Activated CD4-positive, CD25-positive, alpha-beta regulatory T cell treated with anti-CD3 and anti-CD28 coated beads, Interleukin-2, amount 50 U/mL, for 24 hours (primary cell): ENCODE measurements around the gene CYTL1.
"Not testable (repeated sequence)": the region's sequence is repeated elsewhere in the genome, so short reads cannot be mapped to it uniquely, and the experiment has no call there.

ENCODE experiments used
- ATAC-seq, 2 donors: fragments of 150-1000 bp; cut with Tn5 transposase; one replicate each; pipeline ENCODE4 v1.10.0; 2021; ENCODE audit warnings: mild to moderate bottlenecking in 1 of 2, moderate library complexity in 1 of 2

CYTL1 gene

DNA sequence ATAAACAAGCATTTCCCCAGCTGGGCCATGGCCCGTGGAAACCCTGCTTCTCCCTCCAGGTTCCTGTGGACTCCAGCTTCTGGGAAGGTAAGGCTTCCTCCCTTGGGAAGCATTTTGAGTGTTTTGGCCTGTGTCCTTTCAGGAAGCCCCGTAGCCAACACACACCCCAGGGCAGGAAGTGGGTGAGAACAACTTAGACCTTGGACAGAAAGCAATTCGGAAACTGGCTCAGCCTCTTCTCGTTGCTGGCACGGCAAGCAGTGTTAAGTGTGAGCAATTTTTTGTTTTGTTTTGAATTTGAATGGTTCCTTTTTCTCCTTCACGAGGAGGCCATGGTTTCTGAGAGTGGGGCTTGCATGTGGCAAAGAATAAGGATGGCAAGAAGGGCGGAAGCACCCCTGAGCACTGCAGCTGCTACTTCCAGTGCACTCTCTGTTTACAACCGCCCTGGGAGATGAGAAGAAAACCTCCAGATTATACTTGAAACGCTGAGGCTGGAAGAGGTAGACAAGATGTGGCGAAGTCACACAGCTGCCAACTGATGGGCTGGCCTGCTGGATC lies 14.1 kb upstream of the CYTL1 start:
- no peak for ATAC-seq

DNA sequence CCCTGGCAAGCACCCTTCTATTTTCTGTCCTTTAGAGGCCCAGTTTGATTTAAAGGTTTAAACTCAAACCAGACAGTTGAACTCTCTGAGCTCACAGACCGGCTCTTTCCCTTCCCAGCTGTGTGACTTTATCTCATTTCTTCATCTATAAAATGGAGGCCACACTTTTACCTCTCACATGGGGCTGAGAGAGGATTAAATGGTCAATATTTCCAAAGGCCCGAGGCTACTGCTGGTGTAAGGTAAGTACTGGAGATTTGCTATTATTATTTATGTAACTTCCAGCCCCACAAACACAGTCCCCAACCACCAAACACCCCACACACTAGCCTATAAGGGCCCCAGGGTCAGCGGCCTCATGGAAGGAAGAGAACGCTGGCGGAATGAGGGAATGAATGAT lies 13.6 kb upstream of the CYTL1 start:
- ATAC-seq: no peak

DNA sequence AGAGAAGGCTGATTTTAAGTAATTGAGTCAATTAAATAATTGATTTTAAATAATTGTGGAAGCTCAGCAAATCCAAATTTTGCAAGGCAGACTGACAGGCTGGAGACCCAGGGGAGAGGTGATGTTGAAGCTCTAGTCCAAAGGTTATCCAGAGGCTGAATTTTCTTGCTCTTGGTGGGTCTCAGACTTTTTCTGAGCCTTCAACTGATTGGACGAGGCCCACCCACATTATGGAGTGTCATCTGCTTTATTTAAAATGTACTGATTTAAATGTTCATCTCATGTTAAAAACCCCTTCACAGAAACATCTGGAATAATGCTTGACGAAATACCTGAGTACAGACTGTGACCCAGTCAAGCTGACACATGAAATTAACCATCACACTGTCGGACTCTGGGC lies 11.7 kb upstream of the CYTL1 start:
- no peak for ATAC-seq

DNA sequence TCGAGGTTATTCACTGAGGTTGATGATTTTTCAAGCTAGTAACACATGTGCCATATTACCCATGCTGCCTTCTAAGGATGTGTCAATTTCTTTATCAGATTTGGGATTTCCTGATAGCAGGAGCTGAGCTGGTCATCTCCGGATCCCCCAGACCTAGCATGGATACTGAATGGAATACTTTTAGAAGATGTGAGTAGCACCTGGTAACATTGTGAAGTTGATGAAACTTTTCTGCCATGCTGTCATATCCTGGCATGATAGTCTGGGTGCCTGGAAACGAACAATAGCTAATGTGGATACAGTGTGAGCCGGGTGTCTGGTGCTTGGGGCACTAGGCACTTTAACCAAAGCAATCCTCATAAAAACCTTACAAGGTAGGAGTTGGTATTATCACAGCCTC lies 11.0 kb upstream of the CYTL1 start:
- ATAC-seq: no peak

DNA sequence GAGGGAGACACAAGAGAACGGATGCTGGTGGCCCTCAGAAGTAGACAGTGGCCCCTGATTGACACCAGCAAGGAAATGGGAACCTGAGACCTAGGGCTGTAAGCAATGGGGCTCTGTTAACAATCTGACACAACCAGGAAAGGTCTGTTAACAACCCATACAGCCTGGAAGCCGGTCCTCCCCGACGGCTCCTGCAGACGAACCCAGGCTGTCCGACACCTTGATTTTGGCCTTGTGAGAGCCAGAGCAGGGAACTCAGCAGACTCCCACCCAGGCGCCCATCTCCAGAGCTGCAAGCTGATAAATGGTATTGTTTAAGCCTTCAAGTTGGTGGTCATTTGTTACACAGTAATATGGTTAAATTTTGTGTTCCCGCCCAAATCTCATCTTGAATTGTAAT lies 10.2 kb upstream of the CYTL1 start:
- no peak for ATAC-seq

DNA sequence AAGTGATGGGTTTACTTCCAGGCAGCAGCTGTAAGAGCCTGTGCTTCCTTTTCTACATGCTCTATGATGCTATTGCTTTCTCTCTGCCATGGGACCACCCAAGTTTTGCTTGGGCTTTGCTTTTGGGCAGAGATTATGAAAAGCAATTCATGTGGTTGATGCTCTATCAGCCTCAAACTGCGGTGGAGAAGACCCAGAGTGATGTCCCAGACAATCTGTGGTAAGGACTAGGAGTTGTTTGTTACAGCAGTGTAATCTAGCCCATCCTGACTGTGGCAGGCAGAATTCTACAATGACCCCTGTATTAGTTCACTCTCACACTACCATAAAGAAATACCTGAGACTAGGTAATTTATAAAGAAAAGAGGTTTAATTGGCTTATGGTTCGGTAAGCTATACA lies 9.2 kb upstream of the CYTL1 start:
- ATAC-seq: no peak

DNA sequence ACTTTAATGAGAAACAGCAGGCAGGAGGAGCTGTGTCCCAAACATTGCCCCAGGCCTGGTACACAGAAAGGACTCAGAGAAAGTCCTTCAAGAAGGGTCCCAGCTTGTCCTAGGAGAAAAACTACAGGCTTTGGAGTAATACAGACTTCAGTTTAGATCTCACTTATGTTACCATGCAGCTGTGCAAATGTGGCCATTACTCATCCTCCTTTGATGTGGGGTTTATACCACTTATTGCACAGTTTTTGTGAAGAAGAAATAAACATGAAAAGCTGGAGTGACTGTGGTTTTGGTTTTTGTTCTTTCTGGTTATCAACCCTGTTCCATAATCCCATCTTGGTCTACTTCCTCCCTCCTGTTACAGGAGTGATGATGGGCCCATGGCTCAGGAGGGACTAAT lies 8.1 kb upstream of the CYTL1 start:
- ATAC-seq: no peak

DNA sequence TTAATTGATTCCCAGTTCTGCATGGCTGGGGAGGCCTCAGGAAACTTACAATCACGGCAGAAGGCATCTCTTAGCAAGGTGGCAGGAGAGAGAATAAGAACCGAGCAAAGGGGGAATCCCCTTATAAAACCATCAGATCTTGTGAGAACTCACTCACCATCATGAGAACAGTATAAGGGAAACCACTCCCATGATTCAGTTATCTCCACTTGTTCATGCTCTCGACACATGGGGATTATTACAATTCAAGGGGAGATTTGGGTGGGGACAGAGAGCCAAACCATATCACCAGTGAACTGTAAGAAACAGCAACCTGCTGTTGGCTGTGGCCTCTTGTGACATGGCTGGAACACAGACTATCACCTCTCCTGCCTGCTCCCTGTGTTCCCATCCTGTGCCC lies 7.1 kb upstream of the CYTL1 start:
- no peak for ATAC-seq

DNA sequence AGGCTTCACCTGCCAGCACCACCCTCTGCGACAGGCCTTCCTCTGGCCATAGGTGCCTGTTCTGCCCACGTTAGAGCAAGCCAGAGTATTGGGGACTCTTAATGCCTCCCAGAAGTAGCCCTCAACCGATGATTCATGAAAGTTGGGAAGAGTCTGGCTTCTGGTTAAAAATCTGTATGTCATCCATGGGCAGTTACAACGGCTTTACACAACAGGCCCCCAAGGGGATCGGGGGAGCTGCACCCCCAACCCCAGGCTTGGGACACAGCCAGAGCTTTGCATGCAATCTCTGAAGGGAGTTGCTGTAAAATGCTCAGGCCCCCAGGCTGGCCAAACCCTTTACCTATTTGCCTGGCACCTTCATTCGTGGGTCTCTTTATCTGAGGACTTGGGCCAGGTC lies 5.4 kb upstream of the CYTL1 start:
- ATAC-seq: no peak

DNA sequence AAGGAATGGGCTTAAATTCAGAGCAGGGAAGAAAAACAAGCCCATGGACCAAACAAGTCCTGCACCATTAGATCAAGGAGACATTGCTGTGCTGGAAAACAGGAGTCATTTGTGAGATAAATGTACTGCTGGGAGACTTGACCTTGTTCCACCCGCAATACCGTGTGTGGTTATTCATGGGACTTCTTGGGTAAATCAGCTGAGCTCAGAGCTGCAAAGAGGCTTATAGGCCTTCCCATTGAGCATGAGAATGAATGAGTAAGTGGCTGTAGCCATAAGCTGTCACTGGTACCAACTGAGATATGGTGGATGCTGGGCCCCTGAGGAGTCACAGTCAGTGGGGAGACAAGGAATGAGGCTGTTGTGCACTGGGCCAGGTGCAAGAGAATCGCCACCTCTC lies 2.3 kb upstream of the CYTL1 start:
- ATAC-seq: no peak

DNA sequence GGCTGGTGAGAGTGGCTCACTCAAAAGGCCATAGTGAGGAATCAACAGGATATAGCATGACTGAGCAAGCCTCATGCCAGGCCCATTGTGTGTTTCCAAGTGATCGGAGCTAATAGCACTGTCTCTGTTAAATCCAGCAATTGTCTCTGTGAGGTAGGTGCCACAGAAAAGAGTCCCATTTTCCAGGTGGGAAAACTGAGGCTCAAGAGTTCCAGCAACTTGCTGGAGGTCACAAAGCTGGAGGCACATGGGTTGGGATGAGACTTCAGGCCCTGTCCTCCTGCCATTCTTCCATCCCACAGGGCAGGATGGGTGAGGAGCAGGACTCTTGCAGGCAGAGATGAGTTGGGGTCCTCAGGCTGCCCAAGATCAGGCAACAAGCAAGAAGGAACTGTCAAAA lies 1.1 kb upstream of the CYTL1 start:
- ATAC-seq: no peak

DNA sequence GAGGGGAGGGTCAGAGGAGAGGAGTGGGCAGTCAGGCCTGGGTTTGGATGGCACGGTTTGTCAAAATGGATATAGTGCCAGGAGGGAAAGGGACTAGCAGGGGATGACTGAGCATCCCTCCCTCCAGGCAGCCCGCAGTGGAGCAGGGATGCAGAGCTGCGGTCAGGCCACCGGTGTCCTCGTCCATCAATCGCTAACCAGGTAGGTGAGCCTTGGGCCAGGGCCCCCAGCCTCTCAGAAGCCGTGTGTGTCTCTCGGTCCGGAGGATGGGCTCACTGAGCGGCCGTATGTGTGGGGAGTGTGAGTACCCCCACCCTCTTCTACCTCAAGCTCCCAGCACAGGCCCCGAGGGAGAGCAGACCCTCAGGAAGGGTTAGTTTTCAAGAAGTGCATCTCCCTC lies 538 bp upstream of the CYTL1 start:
- no peak for ATAC-seq

DNA sequence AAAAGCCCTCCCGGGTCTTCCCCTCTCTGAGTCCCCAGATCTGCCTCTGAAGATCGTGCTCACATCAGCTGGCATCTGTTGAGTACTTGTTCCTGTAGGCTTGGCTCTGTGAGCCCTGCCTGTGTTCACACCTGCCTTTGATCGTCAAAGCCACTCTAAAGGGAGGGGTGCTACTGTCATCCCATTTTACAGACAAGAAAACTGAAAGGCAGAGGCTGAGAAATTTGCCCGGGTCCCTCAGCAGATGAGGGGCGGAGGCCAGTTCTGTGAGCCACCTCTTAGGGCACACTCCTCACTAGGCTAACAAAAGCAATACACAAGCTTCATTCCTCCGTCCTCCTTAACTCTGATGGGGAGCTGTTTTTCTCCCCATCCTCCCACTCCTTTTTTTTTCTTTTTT lies 655 bp downstream of the CYTL1 start:
- no peak for ATAC-seq

DNA sequence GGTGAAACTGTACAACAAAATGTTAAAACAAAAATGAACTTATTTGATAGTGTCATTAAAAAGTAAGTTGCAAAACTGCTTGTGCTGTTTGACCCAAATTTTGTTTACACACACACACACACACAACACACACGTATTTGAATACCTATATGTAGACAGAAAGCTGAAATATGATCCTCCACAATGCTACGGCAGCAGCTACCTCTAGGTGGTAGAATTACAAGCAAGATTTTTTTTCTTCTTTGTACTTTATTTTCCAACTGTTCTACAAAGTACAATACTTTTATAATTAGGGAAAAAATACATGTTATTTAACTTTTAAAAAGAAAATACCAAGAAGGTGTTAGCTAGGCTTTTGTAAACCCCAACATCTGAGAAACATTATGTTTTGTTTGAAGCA lies 1.2 kb downstream of the CYTL1 start:
- no peak for ATAC-seq

DNA sequence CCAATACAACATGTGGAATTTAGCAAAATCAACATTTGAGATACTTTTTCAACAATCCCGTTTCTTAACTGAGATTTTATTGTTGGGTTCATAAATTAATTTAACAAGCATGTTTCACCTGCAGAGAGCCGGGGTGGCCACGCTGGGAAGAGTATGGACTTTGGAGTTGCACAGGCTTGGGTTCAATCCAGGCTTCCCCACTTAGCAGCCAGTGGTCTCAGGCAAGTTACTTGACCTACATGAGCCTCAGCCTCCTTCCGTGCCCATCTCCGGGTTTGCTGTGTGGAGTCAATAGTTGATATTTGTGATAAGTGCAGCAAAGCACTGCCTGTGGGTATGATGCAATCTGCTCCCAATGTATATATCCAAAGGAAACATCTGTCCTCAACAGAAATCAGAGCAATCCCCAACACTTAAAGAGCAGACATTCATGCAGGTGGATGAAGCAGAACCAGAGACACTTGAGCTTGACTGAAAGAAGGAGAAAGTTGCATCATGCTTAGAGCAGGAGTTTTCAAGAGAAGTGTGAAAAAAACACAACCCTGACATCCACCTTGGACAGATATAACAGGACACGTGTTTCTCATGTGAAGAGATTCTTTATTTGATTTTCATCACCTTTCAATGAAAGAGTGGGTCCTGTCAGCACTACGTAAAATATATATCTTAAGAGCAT lies 5.1 kb downstream of the CYTL1 start:
- ATAC-seq: no peak

DNA sequence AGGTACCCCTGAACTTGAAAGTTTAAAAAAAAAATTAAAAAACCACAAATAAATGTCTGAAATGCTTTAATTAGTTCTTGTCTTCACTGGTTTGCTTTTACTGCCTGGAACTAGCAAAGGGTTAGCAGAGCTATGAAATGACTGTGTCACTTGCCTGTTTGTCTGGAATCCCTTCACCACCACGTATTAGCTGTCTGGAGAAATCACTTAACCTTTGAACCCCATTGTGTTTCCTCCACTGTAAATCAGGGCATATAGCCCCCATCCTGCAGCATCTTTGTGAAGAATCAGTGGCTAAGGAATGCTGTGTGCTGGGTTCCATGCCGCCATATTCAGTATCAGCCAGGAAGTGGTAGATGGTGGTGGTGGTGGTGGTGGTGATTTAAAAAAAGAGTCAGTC lies 6.3 kb downstream of the CYTL1 start:
- ATAC-seq: no peak

DNA sequence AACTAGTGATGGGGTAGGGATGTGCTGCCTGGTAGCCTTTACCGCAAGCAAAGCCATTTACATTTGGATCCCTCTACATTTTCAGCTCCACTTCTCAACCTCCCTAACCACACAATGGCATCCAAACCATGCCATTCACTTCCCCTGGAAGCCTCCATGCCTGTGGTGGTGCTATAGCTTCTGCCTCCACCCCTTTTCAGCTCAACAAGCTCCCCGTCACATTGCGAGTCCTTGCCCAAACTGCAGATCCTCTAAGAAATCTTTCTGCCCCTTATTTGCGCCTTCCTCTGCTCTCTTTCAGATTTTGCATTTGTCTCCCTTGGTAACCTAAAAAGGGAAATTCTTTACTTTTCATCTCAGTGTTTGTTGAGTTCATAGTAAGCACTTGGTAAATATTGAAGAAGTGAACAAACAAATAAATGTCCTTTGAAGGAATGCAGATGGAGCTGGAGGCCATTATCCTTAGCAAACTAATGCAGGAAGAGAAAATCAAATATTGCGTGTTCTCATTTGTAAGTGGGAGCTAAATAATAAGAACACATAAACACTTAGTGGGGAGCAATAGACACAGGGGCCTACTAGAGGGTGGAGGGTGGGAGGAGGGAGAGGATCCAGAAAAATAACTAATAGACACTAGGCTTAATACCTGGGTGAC lies 6.9 kb downstream of the CYTL1 start:
- no peak for ATAC-seq

DNA sequence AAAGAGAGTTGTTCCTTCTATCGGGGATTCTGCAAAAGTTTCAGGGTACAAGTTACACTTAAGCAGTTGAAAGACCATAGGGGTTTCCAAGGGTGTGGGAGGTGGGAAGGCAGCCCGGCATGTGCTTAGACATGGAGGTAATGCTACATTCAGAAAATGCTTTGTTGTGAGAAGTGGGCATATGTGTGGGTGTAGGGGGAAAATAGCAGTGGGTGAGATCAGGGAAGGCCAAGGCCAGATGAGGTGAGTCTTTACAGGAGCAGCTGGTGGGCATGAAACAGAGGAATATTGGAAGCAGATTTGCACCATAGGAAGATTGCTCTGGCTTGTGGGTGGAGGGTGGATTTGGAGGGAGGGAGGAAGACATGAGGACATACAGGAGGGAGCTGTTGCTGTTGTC lies 8.3 kb downstream of the CYTL1 start:
- no peak for ATAC-seq

DNA sequence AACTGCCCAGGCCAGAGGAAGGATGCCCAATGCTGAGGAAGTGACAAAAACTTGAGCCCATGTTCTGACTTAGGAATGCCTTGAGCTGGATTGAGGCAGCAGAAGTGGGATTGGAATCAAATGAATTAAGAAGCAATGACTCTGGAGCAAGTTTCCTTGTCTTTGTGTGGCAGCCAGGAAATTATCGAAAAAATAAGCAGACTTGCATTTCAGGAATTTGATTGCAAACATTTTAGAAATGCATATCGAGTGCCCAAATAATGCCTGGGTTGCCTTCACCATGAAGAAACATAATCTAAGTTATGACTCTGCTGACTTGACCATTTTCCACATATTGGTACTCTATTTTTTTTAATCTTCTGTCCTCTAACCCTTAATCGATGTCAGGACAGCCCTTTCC lies 9.5 kb downstream of the CYTL1 start:
- no peak for ATAC-seq

DNA sequence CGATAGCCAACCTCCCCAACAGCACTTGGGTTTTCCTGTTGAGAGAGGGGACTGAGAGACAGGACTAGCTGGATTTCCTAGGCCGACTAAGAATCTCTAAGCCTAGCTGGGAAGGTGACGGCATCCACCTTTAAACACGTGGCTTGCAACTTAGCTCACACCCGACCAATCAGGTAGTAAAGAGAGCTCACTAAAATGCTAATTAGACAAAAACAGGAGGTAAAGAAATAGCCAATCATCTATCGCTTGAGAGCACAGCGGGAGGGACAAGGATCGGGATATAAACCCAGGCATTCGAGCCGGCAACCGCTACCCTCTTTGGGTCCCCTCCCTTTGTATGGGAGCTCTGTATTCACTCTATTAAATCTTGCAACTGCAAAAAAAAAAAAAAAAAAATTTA lies 12.3 kb downstream of the CYTL1 start:
- not testable (repeated sequence) for ATAC-seq

DNA sequence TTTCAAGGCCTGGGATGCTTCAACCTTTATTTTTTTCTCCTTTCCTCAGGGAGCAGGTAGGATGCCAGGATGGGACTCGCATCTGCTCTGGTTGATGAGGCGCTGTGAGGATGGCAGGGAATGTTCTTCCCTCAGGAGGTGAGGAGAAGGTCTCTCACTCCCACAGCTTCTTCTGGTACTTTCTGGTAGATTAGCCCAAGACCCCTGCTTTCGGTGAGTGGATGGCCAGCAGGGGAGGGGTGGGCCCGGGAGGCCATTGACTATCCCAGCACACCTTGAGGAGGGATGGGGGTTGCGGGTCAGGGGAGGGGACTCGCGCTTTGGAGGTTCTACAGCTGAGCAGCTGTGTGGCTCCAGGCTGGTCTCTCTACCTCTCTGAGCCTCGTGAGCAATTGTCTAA lies 14.8 kb downstream of the CYTL1 start:
- ATAC-seq: no peak

DNA sequence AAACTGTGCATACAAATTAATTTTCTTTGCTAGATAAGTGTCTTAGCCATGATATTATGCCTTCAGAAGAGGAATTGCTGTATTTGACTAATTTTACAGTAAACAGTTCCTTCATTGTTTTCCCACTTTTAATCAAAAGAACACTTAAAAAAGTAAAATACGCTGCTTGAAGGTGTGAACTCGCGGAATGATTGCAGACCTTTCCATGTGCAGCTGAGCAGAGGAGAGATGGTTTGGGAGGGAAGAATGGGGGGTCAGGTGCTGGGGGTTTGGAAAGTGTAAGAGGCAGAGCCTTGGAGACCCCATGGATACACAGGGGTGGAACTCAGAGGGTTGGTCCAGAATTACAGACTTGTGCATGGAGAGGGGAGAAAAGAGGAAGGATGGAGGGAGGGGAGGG lies 15.3 kb downstream of the CYTL1 start:
- no peak for ATAC-seq

DNA sequence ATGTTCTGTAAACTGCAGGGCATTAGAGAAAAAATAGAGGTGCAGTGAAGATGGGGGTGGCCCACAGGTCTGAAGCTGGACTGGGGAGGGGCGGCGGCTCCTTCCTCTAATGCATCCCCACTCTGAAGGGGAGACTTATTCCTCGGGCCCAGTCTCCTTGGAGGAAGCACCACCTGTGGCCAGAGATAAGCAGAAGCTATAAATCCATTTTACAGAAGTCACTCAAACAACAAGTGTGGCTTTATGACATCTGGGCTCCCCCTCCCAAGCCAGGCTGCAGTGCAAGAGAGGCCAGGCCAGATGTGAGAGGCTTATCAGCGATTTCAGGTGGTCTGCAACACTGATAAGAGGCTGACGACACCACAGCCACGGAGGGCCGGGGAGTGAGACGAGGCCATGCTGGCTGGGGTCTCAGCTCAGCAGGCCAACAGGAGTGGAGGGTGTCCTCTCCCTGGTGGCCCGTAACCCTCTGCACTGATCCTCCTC lies 15.8 kb downstream of the CYTL1 start:
- ATAC-seq: no peak

DNA sequence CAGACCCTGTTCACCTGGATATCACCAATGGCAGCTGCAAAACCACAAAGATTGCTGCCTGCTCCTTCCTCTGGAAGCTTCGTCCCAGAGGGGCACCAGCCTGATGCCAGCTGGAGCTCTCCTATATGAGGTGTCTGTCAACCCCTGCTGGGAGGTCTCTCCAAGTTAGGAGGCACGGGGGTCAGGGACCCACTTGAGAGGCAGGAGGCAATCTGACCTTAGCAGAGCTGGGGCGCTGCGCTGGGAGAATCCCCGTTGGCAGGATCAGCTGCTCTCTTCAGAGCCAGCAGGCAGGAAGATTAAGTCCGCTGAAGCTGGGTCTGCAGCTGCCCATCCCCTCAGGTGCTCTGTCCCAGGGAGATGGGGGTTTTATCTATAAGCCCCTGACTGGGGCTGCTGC lies 17.6 kb downstream of the CYTL1 start:
- ATAC-seq: not testable (repeated sequence)

DNA sequence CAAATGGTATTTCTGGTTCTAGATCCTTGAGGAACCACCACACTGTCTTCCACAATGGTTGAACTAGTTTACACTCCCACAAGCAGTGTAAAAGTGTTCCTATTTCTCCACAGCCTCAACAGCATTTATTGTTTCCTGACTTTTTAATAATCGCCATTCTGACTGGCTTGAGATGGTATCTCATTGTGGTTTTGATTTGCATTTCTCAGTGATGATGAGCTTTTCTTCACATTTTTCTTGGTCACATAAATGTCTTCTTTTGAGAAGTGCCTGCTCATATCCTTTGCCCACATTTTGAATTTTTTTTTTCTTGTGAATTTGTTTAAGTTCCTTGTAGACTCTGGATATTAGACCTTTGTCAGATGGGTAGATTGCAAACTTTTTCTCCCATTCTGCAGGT lies 22.3 kb downstream of the CYTL1 start:
- not testable (repeated sequence) for ATAC-seq
